ACC112 (cell line): ENCODE measurements around the gene PFKFB4.

Source experiments
- H2AFZ ChIP-seq: fragments of 200-600 bp; sonication (generic); one replicate; pipeline ENCODE4 v1.6.0; 2017; ENCODE audit warnings: antibody characterized with exemption, low read length; ENCODE audit not compliant: unreplicated experiment
- H3K27ac ChIP-seq: fragments of 200-600 bp; sonication (generic); 2 replicates; pipeline ENCODE4 v1.5.1; 2014; ENCODE audit warnings: low read depth, mild to moderate bottlenecking, antibody characterized with exemption, low read length, moderate library complexity
- H3K27me3 ChIP-seq: fragments of 200-600 bp; sonication (generic); 2 replicates; pipeline ENCODE4 v1.6.1; 2014; ENCODE audit warnings: mild to moderate bottlenecking, antibody characterized with exemption, low read length, moderate library complexity, mixed read lengths; ENCODE audit not compliant: insufficient read depth
- H3K36me3 ChIP-seq: fragments of 200-600 bp; sonication (generic); 2 replicates; pipeline ENCODE4 v1.6.1; 2016; ENCODE audit warnings: mild to moderate bottlenecking, antibody characterized with exemption, low read length, moderate library complexity, mixed read lengths; ENCODE audit not compliant: insufficient read depth
- H3K4me1 ChIP-seq: fragments of 200-600 bp; sonication (generic); one replicate; pipeline ENCODE4 v1.6.1; 2016; ENCODE audit warnings: low read length, mixed read lengths; ENCODE audit not compliant: insufficient read depth, unreplicated experiment, control insufficient read depth
- H3K4me3 ChIP-seq: fragments of 200-600 bp; sonication (generic); 2 replicates; pipeline ENCODE4 v1.5.1; 2014; ENCODE audit warnings: mild to moderate bottlenecking, low read depth, low read length
- H3K79me2 ChIP-seq: fragments of 200-600 bp; sonication (generic); one replicate; pipeline ENCODE4 v1.6.0; 2016; ENCODE audit warnings: low read length; ENCODE audit not compliant: control insufficient read depth, unreplicated experiment, insufficient read depth

Gene PFKFB4

GRCh38 chr3:48528754-48529153 lies 27.8 kb downstream of the PFKFB4 start:
- Histone ChIP-seq H3K36me3 (peaks cover 26% of the 10 kb centered on the region; the same call in 1 of the 2 replicates), H3K27me3 (no peaks in the 10 kb centered on the region)

GRCh38 chr3:48528048-48528447 lies 28.6 kb downstream of the PFKFB4 start:
- no peak overlapping the region for H2AFZ ChIP-seq
- no peaks in the 10 kb centered on the region for H3K4me1 ChIP-seq
- peaks cover 32% of the 10 kb centered on the region; the same call in 1 of the 2 replicates for H3K36me3 ChIP-seq

More at GRCh38 chr3:48528754-48529153, 27.8 kb downstream of the PFKFB4 start:
- no peak overlapping the region for H3K4me3 ChIP-seq
- H2AFZ ChIP-seq, result no peak overlapping the region
- H3K4me1 ChIP-seq, result no peaks in the 10 kb centered on the region
- H3K27ac ChIP-seq, result no peak overlapping the region
- H3K79me2 ChIP-seq, result no peaks in the 10 kb centered on the region

DNA sequence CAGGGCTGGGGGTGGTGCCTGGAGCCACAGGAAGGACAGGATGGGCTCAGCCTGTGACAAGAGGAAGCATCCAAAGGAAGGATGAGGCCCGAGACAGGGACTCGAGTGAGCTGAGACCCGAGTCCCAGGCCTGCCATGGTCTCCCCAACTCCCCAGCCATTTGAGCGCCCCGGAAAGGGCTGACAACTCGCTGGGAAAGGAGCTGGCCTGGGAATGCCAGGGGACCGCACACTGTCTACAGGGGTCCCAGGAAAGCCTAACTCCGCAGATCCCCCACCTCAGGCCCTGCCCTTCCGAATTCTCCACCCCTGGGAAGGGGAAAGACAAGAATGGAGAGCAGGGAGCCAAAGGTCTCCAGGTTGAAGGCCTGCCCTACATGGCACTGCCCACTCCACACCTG lies 31.6 kb downstream of the PFKFB4 start:
- H3K4me1 ChIP-seq, result no peaks in the 10 kb centered on the region
- no peaks in the 10 kb centered on the region for H3K79me2 ChIP-seq
- peaks cover 32% of the 10 kb centered on the region; the same call in 1 of the 2 replicates for H3K36me3 ChIP-seq
- no peak overlapping the region for H3K27ac ChIP-seq
- H2AFZ ChIP-seq, result no peak overlapping the region
- H3K27me3 ChIP-seq, result no peaks in the 10 kb centered on the region
- no peak overlapping the region for H3K4me3 ChIP-seq

More at GRCh38 chr3:48528048-48528447, 28.6 kb downstream of the PFKFB4 start:
- no peaks in the 10 kb centered on the region for H3K27me3 ChIP-seq
- no peak overlapping the region for H3K27ac ChIP-seq
- H3K4me3 ChIP-seq, result no peak overlapping the region
- H3K79me2 ChIP-seq, result no peaks in the 10 kb centered on the region

DNA sequence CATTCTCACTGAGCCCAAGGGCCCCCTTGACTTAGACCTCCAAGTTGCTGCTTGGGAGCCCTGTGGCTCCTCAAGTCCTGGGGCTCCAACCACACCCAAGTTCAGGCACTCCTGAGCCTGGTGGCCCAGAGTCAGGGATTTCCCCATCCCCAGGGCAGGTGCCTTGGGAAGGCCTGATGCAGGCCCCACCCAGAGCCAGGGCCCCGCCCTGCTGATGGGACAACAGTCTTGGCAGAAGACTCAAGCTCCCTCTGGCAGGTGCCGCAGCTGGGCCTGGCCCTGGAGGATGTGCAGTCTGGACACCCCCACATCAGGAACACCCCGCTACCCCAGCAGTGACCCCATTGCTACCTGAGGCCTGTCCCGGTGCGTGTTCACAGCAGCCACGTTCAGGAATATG lies 35.0 kb downstream of the PFKFB4 start:
- H2AFZ ChIP-seq, result no peak overlapping the region
- no peaks in the 10 kb centered on the region for H3K27me3 ChIP-seq
- peaks cover 14% of the 10 kb centered on the region; the same call in 1 of the 2 replicates for H3K36me3 ChIP-seq
- H3K27ac ChIP-seq, result no peak overlapping the region
- no peaks in the 10 kb centered on the region for H3K79me2 ChIP-seq
- no peaks in the 10 kb centered on the region for H3K4me1 ChIP-seq
- H3K4me3 ChIP-seq, result no peak overlapping the region

- H3K4me1 ChIP-seq, result no peaks in the 10 kb centered on the region
- H2AFZ ChIP-seq, result no peak overlapping the region
- no peak overlapping the region for H3K27ac ChIP-seq
- peaks cover 6% of the 10 kb centered on the region; the same call in 1 of the 2 replicates for H3K36me3 ChIP-seq
- H3K4me3 ChIP-seq, result no peak overlapping the region
- no peaks in the 10 kb centered on the region for H3K27me3 ChIP-seq
- no peaks in the 10 kb centered on the region for H3K79me2 ChIP-seq
Observed at GRCh38 chr3:48519277-48519643, 37.3 kb downstream of the PFKFB4 start.

GRCh38 chr3:48518638-48519276 lies 37.8 kb downstream of the PFKFB4 start:
- H3K27ac ChIP-seq, result no peak overlapping the region

GRCh38 chr3:48518069-48518468 lies 38.5 kb downstream of the PFKFB4 start:
- H3K27me3 ChIP-seq, result no peaks in the 10 kb centered on the region
- no peaks in the 10 kb centered on the region for H3K79me2 ChIP-seq
- H2AFZ ChIP-seq, result no peak overlapping the region
- H3K36me3 ChIP-seq, result no peaks in the 10 kb centered on the region
- H3K4me1 ChIP-seq, result no peaks in the 10 kb centered on the region
- no peak overlapping the region for H3K4me3 ChIP-seq
- no peak overlapping the region for H3K27ac ChIP-seq

More at GRCh38 chr3:48518638-48519276, 37.8 kb downstream of the PFKFB4 start:
- peaks cover 6% of the 10 kb centered on the region; the same call in 1 of the 2 replicates for H3K36me3 ChIP-seq
- H3K4me3 ChIP-seq, result no peak overlapping the region
- no peak overlapping the region for H2AFZ ChIP-seq
- H3K4me1 ChIP-seq, result no peaks in the 10 kb centered on the region
- H3K79me2 ChIP-seq, result no peaks in the 10 kb centered on the region
- H3K27me3 ChIP-seq, result no peaks in the 10 kb centered on the region

GRCh38 chr3:48516571-48516970 lies 40.0 kb downstream of the PFKFB4 start:
- Histone ChIP-seq H3K4me3 (no peak overlapping the region), H2AFZ (no peak overlapping the region), H3K79me2 (no peaks in the 10 kb centered on the region), H3K4me1 (no peaks in the 10 kb centered on the region), H3K36me3 (no peaks in the 10 kb centered on the region), H3K27ac (no peak overlapping the region), H3K27me3 (no peaks in the 10 kb centered on the region)

- Histone ChIP-seq H3K27ac (no peak overlapping the region), H3K4me1 (no peaks in the 10 kb centered on the region), H3K36me3 (no peaks in the 10 kb centered on the region), H2AFZ (no peak overlapping the region), H3K79me2 (no peaks in the 10 kb centered on the region), H3K27me3 (no peaks in the 10 kb centered on the region), H3K4me3 (no peak overlapping the region)
Observed at GRCh38 chr3:48514431-48515227, 42.0 kb downstream of the PFKFB4 start.

DNA sequence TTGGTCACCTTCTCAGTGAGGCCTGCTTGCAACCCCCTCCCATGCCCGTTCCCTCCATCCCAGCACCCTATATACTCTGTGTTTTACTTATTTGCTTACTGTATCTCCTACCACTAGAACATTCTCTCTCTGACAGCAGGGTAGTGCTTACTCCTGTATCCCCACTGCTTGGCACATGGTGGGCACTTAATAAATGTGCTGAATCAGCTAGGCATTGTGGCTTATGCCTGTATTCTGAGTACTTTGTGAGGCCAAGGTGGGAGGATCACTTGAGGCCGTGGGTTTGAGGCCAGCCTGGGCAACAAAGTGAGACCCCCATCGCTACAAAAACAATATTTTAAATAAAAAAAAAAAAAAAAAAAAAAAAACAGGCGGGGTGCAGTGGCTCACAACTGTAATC lies 45.1 kb downstream of the PFKFB4 start:
- Histone ChIP-seq H3K79me2 (no peaks in the 10 kb centered on the region), H2AFZ (no peak overlapping the region), H3K27ac (no peak overlapping the region), H3K36me3 (no peaks in the 10 kb centered on the region), H3K4me1 (peaks cover 10% of the 10 kb centered on the region), H3K27me3 (no peaks in the 10 kb centered on the region), H3K4me3 (no peak overlapping the region)
